Posterior cingulate gyrus (tissue), 11 donors: ENCODE data around the gene DCAF7.

Experiments used
- DNase-seq, 10 donors: peaks; one replicate each; pipeline versions ENCODE4 v3.0.0 to v3.0.0-alpha.2; 2020 to 2021; ENCODE audit warnings: mixed read lengths in 3 of 10
- intact Hi-C: fragments of 100-400 bp; cut with DNase I; formaldehyde crosslinking; loops from one replicate; pipeline ENCODE4 v1.15.1; 2023

DCAF7 gene

DNA sequence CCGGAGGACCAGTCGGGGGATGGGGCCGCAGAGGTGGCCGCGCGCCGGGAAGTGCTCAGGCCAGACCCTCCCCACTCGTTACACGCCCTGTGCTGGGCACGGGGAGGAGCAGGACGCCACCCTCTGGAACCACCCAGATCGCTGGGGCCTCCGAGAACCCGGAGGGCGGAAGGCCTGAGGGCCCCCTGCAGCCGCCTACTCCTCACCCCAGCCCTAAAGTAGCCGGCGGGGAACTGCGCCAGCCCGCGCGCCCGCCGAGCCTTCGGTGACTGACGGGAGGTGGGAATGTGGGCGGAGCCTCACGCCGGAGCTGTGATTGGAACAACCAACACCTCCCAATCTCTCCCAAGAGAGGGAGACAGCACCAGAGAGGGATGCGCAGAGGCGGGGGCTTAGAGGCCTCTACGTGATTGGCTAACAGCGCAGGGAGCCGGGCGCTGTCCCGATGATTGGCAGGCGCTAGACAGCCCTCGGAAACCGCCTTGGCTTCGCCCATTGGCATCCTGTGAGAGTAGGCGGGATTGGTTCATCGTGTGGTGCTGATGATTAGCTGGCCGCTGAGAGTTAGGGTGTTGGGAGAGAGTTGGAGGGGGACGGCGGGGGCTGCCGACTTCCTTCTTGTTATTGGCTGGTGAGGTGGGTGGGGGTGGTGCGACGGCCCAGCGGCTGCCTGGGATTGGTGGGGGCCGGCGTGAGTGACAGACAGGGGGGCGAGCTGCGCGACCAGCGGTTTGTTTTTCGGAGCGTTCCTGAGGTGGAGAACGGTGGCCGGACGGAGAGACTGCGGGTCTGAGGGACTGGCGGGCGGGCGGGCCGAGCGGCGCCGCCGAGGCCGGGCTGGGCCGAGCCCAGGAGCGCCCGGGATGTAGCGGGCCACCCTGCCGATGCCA, 71.7 kb downstream of the DCAF7 start, which contains the start of gene MAP3K3:
Gene MAP3K3, plus strand, starts transcription at position 734 of the 890 bp plus-strand sequence. CDS start 343 bp downstream, outside the sequence.
- peak; percentile 99 to 100 (median 100) for DNase-seq
- intact Hi-C loops: loop anchor here (5.0 to 10.0 kb wide), 4 partner anchors 70 to 220 kb away; partner anchors contain the start of genes CCDC47, DCAF7, DDX42 and SMARCD2

GRCh38 chr17:63622574-63623390, 72.5 kb downstream of the DCAF7 start:
- DNase-seq: peak; percentile 36 to 94 (median 52)

DNA sequence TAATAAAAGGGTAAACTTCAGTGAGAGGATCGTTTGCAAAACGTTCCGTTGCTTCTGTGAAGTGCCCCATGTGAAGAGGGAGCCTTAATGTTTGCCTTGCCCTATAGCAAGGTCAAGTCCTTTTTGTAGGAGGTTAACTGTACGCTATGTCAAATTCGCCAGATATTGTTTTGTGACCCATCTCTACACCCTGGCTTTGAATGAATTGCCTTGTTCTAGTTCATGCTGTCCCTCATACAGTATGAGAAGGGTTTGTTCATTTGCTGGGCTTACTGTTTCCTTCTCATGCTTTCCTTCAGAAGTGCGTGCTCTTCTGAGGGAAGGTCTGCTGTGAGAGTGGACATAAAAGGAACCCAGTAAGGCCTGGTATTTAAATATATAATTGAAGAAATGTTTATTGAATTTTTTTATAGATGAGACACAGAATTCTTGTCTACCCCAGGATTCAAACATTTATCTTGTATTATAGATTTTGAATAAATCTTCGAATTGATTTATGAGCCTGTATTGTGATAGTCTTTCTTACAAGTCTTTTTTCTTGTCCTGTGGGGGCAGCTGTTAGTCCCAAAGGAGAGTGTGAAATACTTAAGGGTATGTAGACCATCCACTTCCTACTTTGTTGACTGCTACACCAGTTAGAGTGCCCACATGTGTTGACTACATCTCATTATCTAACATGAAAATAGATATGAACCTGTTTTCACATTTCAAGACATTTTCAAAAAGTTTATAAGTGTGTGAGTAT, 73.7 kb downstream of the DCAF7 start:
- DNase-seq: no peak
- intact Hi-C loops: loop anchor here (5.0 to 10.0 kb wide), 4 partner anchors 72 to 218 kb away; partner anchors contain the start of genes CCDC47, DCAF7, DDX42 and SMARCD2

More at GRCh38 chr17:63622574-63623390, 72.5 kb downstream of the DCAF7 start:
- intact Hi-C loops: loop anchor here (5.0 to 10.0 kb wide), 4 partner anchors 70 to 220 kb away; partner anchors contain the start of genes CCDC47, DCAF7, DDX42 and SMARCD2

DNA sequence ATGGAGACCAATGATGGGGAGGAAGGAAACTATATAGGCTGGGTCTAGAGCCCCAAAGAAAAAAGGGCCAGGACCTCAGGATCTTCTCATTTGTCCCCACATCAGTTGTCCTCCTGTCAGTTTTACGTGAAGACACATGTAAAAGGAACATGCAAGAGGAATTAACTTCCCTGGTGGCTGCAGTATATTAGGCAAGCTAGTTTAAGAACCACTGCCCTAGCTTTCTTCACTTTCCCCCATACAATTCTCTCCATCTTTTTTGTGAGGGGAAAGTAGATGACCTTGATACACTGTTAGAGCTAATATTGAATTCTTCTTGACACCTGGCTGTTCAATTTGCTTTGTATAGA, 74.2 kb downstream of the DCAF7 start:
- intact Hi-C loops: loop anchor here (5.0 to 10.0 kb wide), 4 partner anchors 72 to 218 kb away; partner anchors contain the start of genes CCDC47, DCAF7, DDX42 and SMARCD2
- DNase-seq: no peak

DNA sequence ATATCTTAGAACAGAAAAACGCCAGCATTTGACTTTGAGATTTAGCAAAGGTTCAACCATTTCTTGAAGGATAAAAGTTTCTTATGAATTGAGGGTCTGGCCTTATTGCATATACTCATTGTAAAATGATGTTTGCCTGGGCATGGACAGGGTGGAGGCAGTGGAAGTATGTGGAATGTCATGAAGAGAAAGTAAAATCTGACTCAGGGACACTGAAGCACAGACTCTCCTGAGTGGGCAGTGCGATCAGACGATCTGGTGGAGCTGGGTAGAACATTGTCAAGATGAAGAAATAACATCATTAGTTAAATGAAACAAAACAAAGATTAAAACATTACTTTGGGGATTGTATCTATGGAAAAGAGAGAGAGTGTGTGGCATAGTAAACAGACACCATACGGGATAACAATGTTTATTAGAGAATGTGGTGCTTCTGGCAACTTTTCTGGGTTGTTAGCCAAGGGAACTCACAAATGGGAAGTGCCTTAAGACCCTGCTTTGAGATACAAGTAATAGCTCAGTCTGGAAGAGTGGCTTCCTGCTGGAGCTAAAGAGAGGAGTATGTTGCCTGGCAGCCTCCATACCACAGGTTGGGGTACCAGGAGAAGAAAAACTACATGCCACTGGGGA, 76.4 kb downstream of the DCAF7 start:
- DNase-seq: no peak
- intact Hi-C loops: loop anchor here (10.0 kb wide), 1 partner anchor 148 kb away; the partner anchor contains the start of genes CCDC47 and DDX42

DNA sequence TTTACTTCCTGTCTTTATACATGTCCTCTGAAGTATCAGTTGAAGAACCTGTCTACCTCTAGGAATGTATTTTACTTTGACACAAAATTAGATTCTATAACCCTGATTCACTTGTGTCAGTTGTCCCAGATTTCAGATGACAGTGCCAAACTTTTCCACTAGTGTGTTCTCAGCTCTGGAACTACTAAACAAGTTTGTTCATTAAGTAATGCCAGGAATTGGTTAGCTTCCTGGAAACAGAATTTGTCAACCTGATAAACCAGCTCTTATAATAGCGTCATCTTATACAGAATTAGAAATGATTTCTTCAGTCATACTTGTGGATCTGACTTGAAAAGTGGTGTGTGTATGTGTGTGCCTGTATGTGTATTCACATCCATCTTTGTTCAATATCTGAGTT, 79.3 kb downstream of the DCAF7 start:
- intact Hi-C loops: loop anchor here (10.0 kb wide), 1 partner anchor 145 kb away; the partner anchor contains the start of genes CCDC47 and DDX42
- no peak for DNase-seq

- intact Hi-C loops: no loop called here
- no peak for DNase-seq
Observed at GRCh38 chr17:63631062-63631461, 80.8 kb downstream of the DCAF7 start.

- intact Hi-C loops: no loop called here
- no peak for DNase-seq
Observed at GRCh38 chr17:63631626-63632025, 81.3 kb downstream of the DCAF7 start.

- intact Hi-C loops: no loop called here
- DNase-seq: no peak
Observed at GRCh38 chr17:63633742-63634141, 83.5 kb downstream of the DCAF7 start.

- DNase-seq: no peak
Observed at GRCh38 chr17:63634163-63634562, 83.9 kb downstream of the DCAF7 start.

GRCh38 chr17:63634816-63635215, 84.5 kb downstream of the DCAF7 start:
- intact Hi-C loops: no loop called here
- DNase-seq: no peak

More at GRCh38 chr17:63634163-63634562, 83.9 kb downstream of the DCAF7 start:
- intact Hi-C loops: no loop called here

DNA sequence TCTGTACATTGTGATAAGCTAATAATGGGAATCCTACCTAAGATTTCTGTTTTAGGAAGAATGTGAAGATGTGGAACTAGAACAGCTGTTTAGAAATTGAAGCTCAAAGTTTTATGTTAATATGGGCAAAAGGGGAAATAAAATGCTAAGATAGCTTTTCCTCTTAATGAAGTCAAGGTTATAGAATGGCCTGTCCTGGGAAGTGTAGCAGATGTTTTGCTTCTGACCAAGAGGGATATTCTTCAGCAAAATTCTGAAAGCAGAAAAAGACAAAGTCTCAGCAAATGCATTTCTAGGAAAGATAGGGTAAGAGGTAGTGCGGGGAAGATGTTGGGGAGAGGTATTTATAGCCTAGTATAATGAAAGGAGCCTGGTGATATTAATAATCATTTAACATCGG, 85.0 kb downstream of the DCAF7 start:
- DNase-seq: no peak
- intact Hi-C loops: no loop called here

DNA sequence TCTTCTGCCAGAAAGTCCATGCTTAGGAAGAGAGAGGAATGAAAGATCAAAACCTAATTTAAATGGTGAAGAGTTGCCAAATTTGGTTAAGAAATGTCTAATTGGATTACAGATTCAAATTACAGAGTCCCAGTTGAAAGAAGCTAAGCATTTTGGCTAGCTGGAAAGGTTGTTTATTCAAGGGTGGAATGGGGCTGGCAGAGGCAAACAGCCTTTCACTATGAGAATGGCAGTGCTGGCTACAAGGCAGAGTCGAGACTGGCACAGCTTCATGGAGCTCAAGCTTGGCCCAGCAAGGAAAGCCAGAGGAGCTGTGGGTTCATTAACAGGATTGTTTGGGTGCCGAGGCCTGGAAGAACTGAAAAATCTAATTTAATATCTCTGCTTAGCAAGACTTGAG, 85.5 kb downstream of the DCAF7 start:
- intact Hi-C loops: no loop called here
- DNase-seq: peak in 7 of 10 donors; percentile 25 to 87 (median 36)

- intact Hi-C loops: no loop called here
- no peak for DNase-seq
Observed at GRCh38 chr17:63639125-63639524, 88.8 kb downstream of the DCAF7 start.

DNA sequence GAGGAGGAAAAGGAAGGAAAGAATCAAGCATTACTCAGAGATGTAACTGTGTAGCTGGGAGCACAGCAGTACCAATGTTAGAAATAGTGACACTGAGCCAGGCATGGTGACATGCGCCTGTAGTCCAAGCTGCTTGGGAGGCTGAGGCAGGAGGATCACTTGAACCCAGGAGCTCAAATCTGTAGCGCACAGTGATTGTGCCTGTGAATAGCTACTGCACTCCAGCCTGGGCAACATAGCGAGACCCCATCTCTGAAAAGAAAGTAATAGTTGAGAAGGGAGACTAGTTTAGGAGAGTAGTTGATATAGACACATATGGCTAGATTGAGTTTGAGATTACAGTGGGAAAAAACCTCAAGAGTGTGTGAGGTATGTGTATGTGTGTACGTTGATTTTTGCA, 89.8 kb downstream of the DCAF7 start:
- no peak for DNase-seq
- intact Hi-C loops: no loop called here

- intact Hi-C loops: no loop called here
- peak in 2 of 10 donors; percentile 13 to 20 for DNase-seq
Observed at GRCh38 chr17:63641692-63642448, 91.6 kb downstream of the DCAF7 start.
